Inferior parietal cortex (tissue), 1 donor: ENCODE data around the gene IGFALS.

Source experiments
- DNase-seq: peaks from one replicate; pipeline ENCODE4 v3.0.0-alpha.2; 2016; ENCODE audit errors: extremely low spot score

Gene IGFALS

GRCh38 chr16:1790261-1790610 lies 3.3 kb downstream of the IGFALS start:
- DNase-seq: no peak

DNA sequence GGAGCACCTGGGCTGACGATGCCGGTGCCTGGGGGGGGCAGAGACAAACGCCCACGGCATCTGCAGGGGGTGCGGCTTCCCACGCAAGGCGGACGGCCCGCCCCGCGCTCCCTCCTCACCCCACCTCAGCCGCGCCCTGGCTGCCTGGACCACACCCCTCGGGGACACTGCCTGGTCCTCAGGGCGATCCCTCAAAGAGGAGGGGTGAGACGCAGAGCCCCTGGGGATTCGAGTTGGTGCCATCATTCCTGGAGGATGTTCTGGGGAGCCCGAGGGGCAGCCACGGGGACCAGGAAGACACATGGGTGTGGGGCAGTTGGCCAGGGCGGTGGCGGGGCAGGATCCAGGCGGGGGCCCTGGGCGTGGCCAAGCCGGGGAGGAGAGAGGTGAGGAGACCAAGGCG lies 3.9 kb downstream of the IGFALS start:
- DNase-seq: no peak

- no peak for DNase-seq
Observed at GRCh38 chr16:1788708-1789100, 4.8 kb downstream of the IGFALS start.

DNA sequence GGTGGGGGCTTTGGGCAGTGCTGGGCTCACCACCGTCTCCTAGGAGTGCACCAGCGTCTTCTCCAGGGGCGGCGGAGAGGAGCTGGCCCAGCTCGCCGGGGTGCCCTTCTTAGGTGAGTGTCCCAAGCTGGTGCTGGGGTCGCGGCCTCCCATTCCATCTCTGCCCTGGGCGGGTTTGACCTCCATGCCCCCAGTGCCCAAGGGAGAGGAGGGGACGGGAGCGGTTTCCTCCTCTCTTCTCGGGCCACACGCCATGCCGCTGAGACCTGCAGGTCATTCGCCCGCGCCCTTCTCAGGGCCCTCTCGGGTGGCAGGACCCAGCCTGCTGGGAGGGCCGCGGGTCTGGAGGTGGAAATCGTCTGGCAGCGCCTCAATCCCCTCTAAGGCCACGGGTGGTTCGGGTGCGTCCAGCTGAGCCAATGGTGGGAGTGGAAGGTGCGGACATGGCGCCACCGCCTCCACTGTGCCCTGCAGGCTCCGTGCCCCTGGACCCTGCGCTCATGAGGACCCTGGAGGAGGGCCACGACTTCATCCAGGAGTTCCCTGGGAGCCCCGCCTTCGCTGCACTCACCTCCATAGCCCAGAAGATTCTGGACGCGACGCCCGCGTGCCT lies 5.3 kb downstream of the IGFALS start:
- no peak for DNase-seq

DNA sequence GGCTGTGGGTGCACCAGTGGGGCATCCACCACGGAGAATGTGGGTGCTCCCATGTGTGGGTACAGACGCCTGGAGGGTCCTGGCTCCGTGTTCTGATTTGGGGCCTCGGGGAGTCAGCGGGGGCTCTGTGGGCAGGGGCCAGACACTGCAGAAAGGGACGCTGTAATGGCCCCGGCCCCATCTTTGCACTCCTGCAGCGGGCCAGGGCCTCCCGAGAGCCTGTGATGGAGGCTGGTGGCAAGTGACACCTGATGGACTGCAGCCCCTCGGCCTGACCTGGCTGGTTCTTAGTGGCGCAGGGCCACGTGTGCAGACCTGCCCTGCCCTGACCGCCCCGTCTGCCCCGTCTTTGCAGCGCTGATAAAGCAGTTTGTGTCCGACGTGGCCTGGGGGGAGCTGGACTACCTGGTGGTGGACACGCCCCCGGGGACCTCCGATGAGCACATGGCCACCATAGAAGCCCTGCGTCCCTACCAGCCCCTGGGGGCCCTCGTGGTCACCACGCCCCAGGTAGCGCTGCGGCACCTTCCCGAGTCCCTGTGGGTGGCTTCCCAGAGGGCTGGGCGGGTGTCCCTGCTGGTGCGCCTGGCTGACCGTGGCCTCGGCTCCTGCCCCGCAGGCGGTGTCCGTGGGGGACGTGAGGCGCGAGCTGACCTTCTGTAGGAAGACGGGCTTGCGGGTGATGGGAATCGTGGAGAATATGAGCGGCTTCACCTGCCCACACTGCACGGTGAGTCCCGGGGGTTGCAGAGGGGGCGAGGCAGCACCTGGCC lies 6.0 kb downstream of the IGFALS start:
- no peak for DNase-seq

DNA sequence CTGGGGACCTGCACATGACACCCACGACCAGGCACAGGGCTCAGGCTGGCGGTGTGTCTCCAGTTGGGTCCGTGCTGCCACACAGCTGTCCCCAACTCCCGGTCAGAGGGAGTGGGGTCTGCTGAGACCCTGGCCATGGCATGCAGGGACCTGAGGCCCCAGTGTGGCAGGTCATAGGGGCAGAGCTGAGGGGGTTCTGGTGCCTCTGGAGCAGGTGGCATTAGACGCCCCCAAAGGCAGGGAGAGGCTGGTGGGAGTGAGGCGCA lies 6.5 kb downstream of the IGFALS start:
- no peak for DNase-seq

GRCh38 chr16:1786242-1787055 lies 7.1 kb downstream of the IGFALS start:
- DNase-seq: no peak

GRCh38 chr16:1785846-1786170 lies 7.7 kb downstream of the IGFALS start:
- DNase-seq: no peak

- DNase-seq: no peak
Observed at GRCh38 chr16:1784977-1785845, 8.3 kb downstream of the IGFALS start.

DNA sequence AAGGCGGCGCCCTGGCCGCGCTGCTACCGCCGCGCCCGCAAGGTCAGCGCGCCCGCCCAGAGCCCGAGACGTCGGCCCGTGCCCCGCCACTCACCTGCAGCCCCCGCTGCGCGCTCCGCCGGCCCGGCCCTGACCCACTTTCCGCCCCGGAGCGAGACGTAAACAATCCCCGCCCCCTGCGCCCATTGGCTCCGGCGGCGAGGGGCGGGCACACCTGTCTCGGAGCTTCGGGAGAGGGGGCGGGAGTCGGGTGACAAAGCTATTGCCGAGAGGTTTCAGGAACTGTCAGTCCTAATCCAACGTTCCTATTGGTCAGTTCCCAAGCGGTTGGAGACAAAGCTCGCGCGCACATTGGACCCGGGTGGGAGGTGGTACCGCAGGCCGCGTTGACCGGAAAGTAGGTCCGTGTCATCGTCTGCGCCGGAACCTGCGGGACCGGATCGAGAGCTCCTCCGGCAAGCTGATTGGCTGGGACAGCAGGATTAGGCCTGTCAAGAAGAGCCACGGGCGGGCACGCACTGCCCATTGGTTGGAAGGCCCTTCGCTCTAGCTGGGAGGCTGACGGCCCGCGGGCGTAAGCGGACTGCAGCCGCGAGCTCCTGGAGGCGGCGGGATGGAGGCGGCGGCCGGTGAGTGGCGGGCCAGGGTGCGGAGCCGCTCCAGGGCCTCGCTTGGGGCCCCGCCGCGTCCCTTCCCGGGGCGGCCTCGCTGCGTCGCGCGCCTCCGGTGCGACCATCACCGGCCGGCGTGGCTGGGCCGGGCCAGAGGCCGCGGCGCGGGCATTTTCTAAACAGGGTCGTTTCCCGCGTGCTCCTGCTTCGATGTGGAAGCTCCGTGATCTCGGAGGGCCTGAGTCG lies 10.9 kb downstream of the IGFALS start, which contains the start of the genes NUBP2 and SPSB3:
TSS of gene NUBP2 (plus strand) at position 553 of the 857 bp plus-strand sequence. CDS start at position 614, 61 bp downstream.
TSS of gene SPSB3 (minus strand) at position 164 of the 857 bp plus-strand sequence. CDS start 1,088 bp downstream, outside the sequence.
- DNase-seq: peak; percentile 100

- no peak for DNase-seq
Observed at GRCh38 chr16:1781758-1782407, 11.6 kb downstream of the IGFALS start.

DNA sequence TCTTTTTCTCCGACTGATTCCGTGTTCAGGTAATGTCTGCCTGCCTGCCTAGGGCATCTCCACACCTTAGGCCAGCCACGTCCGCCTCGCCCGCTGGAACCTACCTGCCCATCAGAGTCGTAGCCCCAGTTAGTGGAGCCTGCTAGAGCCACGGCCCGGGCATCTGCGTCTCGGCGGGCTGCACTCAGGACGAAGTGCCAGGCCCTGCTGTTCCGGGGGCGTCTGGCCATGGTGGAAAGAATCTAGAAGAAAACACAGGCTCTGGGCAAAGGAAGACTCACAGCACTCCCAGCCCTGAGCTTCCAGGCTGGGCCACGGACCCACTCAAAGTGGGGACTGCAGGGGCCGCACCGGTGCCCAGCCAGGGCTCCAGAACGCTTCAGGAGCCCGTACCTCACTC lies 12.3 kb downstream of the IGFALS start:
- DNase-seq: no peak

DNA sequence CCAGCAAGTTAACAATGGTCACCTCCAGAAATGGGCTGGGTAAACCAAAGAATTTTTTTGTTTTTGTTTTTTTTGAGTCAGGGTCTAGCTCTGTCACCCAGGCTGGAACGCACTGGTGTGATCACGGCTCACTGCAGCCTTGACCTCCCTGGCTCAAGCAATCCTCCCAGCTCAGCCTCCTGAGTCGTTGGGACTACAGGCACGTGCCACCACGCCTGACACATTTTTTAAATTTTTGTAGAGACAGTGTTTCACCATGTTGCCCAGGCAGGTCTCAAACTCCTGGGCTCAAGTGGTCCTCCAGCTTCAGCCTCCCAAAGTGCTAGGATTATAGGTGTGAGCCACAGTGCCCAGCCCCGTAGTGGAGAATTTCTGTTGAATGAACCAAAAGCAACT lies 12.8 kb downstream of the IGFALS start:
- DNase-seq: no peak

DNA sequence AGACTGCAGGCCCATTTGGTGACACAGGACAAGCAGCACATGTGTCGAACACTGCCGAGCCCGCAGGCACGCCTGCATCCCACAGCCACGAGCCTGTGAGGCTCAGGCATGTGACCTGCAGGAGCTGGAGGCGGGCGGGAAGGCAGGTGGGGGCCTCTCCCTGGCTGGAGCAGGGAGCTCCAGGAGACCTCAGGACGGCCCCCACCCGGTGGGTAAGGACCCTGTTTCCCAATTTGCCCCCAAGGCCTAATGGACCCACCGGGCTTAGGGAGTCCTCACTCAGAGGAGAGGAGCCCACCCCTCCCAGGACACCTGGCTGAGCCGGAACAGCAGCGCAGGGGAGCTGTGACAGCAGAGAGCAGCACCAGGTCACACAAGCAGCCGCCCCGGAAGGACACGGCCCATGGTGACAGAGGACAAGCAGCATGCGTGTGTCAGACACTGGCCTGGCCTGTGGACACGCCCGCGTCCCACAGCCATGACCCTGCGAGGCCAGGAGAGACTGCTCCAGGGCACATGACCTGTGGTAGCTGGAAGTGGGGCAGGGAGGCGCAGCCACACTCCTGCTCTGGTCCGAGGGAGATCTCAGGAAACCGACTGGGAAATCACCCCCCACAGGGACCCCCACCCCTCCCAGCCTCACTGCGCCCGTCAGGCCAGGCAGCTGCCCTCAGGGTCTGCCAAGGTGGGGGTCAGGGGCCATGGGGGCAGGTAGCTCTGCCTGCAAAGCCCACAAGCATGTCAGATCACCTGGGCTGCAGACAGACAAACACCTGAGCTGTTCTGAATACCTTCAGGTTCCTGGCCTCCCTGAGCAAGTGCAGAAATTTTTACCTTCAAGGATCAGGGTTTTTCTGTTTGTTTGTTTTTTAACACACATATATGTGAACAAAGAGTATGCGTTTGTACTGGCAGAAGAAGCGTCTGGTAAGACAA lies 13.5 kb downstream of the IGFALS start:
- no peak for DNase-seq

- DNase-seq: no peak
Observed at GRCh38 chr16:1779234-1779701, 14.2 kb downstream of the IGFALS start.

GRCh38 chr16:1778200-1779179 lies 15.0 kb downstream of the IGFALS start:
- DNase-seq: no peak

- no peak for DNase-seq
Observed at GRCh38 chr16:1777375-1778199, 15.9 kb downstream of the IGFALS start.
